Stomach (tissue), 19 donors: ENCODE data around the gene ISCA2. TPM values are rescaled to one million over a fixed set of nuclear protein-coding genes. Genes with fewer than 3 reads are reported as not detected.
"Not testable (repeated sequence)": the region's sequence is repeated elsewhere in the genome, so short reads cannot be mapped to it uniquely, and the experiment has no call there.

ENCODE experiments used
- DNase-seq, 2 donors: peaks; one replicate each; pipeline versions ENCODE4 v3.0.0 to v3.0.0-alpha.2; 2013 to 2019
- H3K27ac ChIP-seq, 5 donors: fragments of 200-600 bp in 4 of 5; sonication (generic) in 4 of 5; one replicate each; pipeline ENCODE4 v1.5.1; 2013 to 2019; ENCODE audit warnings: mild to moderate bottlenecking in 1 of 5, moderate library complexity in 1 of 5
- H3K27me3 ChIP-seq, 3 donors: fragments of 200-600 bp; sonication (generic); one replicate each; pipeline ENCODE4 v1.5.1; 2017 to 2019; ENCODE audit warnings: mixed run types in 1 of 3
- H3K36me3 ChIP-seq, 4 donors: fragments of 200-600 bp; sonication (generic); 1 replicate in 3 of 4; 2 replicates in 1 of 4; pipeline ENCODE4 v1.5.1; 2016 to 2019
- H3K4me1 ChIP-seq, 4 donors: fragments of 200-600 bp; sonication (generic); one replicate each; pipeline ENCODE4 v1.5.1; 2016 to 2019
- H3K4me3 ChIP-seq, 4 donors: fragments of 200-600 bp; sonication (generic) in 3 of 4; one replicate each; pipeline ENCODE4 v1.5.1; 2016 to 2019; ENCODE audit warnings: mild to moderate bottlenecking in 1 of 4
- H3K9me3 ChIP-seq, 4 donors: fragments of 200-600 bp; sonication (generic); one replicate each; pipeline ENCODE4 v1.5.1; 2016 to 2019
- EP300 ChIP-seq: sonication (generic); formaldehyde crosslinking; IDR thresholded peaks from one replicate; pipeline ENCODE4 v1.6.1; 2017; ENCODE audit warnings: antibody characterized with exemption
- POLR2A ChIP-seq, 4 donors: fragments of 450-650 bp; IDR thresholded peaks; one replicate each; pipeline ENCODE4 v1.6.1; 2016; ENCODE audit warnings: antibody characterized with exemption in 4 of 4, control low read depth in 2 of 4, mild to moderate bottlenecking in 1 of 4, moderate library complexity in 1 of 4
- POLR2AphosphoS5 ChIP-seq, 3 donors: sonication (generic); formaldehyde crosslinking; IDR thresholded peaks; one replicate each; pipeline ENCODE4 v1.6.1; 2016; ENCODE audit warnings: antibody characterized with exemption in 3 of 3
- WGBS, 5 donors: extraction: QIAGEN DNeasy Blood & Tissue Kit in 3 of 5; methylation state at CpG; one replicate each; pipeline versions ENCODE4 v1.1.5 to v1.1.7; 2013 to 2018; 5-methylcytosine and 5-hydroxymethylcytosine counted together
- intact Hi-C: fragments of 100-400 bp; cut with DNase I; formaldehyde crosslinking; loops from one replicate; pipeline ENCODE4 v1.15.1; 2023; ENCODE audit warnings: low total_unique reads
- long read RNA-seq, 10 donors: transcript quantifications; one replicate each; lab custom pipeline, GENCODE V29; 2026
- polyA plus RNA-seq, 3 donors: library from polyadenylated mRNA; stranded (reverse); fragments of 200-250 nt; gene quantifications; one replicate each; pipeline ENCODE4 v1.2.3, GENCODE V29; 2013
- total RNA-seq, 5 donors: library from RNA; depleted of rRNA; stranded (reverse); fragments of >200 nt; gene quantifications; one replicate each; pipeline versions ENCODE4 v1.1.0 to v1.2.3, GENCODE V29; 2014 to 2016
- TF ChIP-seq, protein P1 (sequence below), 7 experiments: fragments of 450-650 bp in 4 of 7; fragments of 200-600 bp in 3 of 7; sonication (generic) in 3 of 7; IDR thresholded peaks; one replicate each; pipeline ENCODE4 v1.5.1; 2016 to 2019; ENCODE audit warnings: antibody characterized with exemption in 7 of 7, control low read depth in 2 of 7, mild to moderate bottlenecking in 1 of 7
- donor health status: healthy with polysubstance abuse.
- donor health status: Bipolar disorder and iron deficiency.
- donor health status: healthy.

Gene ISCA2, protein sequence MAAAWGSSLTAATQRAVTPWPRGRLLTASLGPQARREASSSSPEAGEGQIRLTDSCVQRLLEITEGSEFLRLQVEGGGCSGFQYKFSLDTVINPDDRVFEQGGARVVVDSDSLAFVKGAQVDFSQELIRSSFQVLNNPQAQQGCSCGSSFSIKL
- total RNA-seq: 10 to 100 TPM in 3 of 5 donors, not detected in 2; 15.2 to 34.3 (median 27.2) TPM
- 10 to 100 TPM; 22.1 to 31.9 (median 22.8) TPM for polyA plus RNA-seq
- long read RNA-seq, donor 1, transcript ISCA2-204 (4 exons, 2,626 nt): major isoform, 5 of 5 reads
- long read RNA-seq, donor 1, partial matches to known transcripts: 0 of 5 reads
- long read RNA-seq, donor 1, other reads (novel, unspliced or antisense): 0 of 5 reads
- long read RNA-seq, donor 2, transcript ISCA2-204 (4 exons, 2,626 nt): major isoform, 16 of 17 reads
- long read RNA-seq, donor 2, partial matches to known transcripts: 0 of 17 reads
- long read RNA-seq, donor 2, other reads (novel, unspliced or antisense): 0 of 17 reads
- long read RNA-seq, donor 3, transcript ISCA2-204 (4 exons, 2,626 nt): major isoform, 10 of 11 reads
- long read RNA-seq, donor 3, partial matches to known transcripts: 0 of 11 reads
- long read RNA-seq, donor 3, other reads (novel, unspliced or antisense): 0 of 11 reads
- long read RNA-seq, donor 4, partial matches to known transcripts: 0 of 2 reads
- long read RNA-seq, donor 4, other reads (novel, unspliced or antisense): 0 of 2 reads
- long read RNA-seq, donor 5, transcript ISCA2-204 (4 exons, 2,626 nt): major isoform, 12 of 12 reads
- long read RNA-seq, donor 5, partial matches to known transcripts: 0 of 12 reads
- long read RNA-seq, donor 5, other reads (novel, unspliced or antisense): 0 of 12 reads
- long read RNA-seq, donor 6, transcript ISCA2-204 (4 exons, 2,626 nt): major isoform, 50 of 53 reads
- long read RNA-seq, donor 6, partial matches to known transcripts: 0 of 53 reads
- long read RNA-seq, donor 6, other reads (novel, unspliced or antisense): 0 of 53 reads
- long read RNA-seq, donor 7, transcript ISCA2-204 (4 exons, 2,626 nt): major isoform, 18 of 21 reads
- long read RNA-seq, donor 7, partial matches to known transcripts: 0 of 21 reads
- long read RNA-seq, donor 7, other reads (novel, unspliced or antisense): 0 of 21 reads
- long read RNA-seq, donor 8, transcript ISCA2-204 (4 exons, 2,626 nt): major isoform, 16 of 17 reads
- long read RNA-seq, donor 8, partial matches to known transcripts: 0 of 17 reads
- long read RNA-seq, donor 8, other reads (novel, unspliced or antisense): 0 of 17 reads
- long read RNA-seq, donor 9, transcript ISCA2-204 (4 exons, 2,626 nt): major isoform, 5 of 5 reads
- long read RNA-seq, donor 9, partial matches to known transcripts: 0 of 5 reads
- long read RNA-seq, donor 9, other reads (novel, unspliced or antisense): 0 of 5 reads
- long read RNA-seq, donor 10, transcript ISCA2-204 (4 exons, 2,626 nt): major isoform, 7 of 7 reads
- long read RNA-seq, donor 10, partial matches to known transcripts: 0 of 7 reads
- long read RNA-seq, donor 10, other reads (novel, unspliced or antisense): 0 of 7 reads

- Histone ChIP-seq H3K27ac (peak within 1 kb of the TSS; percentile 81 to 96 (median 93)), H3K27me3 (no peaks in the 10 kb centered on the region), H3K9me3 (no peaks in the 10 kb centered on the region), H3K36me3 (peaks cover 0 to 20% (median 8%) of the 10 kb centered on the region in 4 donors), H3K4me1 (peaks cover 20 to 59% (median 36%) of the 10 kb centered on the region in 4 donors), H3K4me3 (peak within 1 kb of the TSS; percentile 81 to 93 (median 88))
- peak; percentile 100 for DNase-seq
- TF ChIP-seq POLR2AphosphoS5 (IDR thresholded peaks at IDR 0.05): peak; percentile 25 to 68 (median 54)
- TF ChIP-seq, protein P1, sequence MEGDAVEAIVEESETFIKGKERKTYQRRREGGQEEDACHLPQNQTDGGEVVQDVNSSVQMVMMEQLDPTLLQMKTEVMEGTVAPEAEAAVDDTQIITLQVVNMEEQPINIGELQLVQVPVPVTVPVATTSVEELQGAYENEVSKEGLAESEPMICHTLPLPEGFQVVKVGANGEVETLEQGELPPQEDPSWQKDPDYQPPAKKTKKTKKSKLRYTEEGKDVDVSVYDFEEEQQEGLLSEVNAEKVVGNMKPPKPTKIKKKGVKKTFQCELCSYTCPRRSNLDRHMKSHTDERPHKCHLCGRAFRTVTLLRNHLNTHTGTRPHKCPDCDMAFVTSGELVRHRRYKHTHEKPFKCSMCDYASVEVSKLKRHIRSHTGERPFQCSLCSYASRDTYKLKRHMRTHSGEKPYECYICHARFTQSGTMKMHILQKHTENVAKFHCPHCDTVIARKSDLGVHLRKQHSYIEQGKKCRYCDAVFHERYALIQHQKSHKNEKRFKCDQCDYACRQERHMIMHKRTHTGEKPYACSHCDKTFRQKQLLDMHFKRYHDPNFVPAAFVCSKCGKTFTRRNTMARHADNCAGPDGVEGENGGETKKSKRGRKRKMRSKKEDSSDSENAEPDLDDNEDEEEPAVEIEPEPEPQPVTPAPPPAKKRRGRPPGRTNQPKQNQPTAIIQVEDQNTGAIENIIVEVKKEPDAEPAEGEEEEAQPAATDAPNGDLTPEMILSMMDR (IDR thresholded peaks at IDR 0.05): no peak
- intact Hi-C loops: no loop called here
- WGBS, 5 donors: 0 to 1% (median 1%) methylated on average over 23 to 73 of the region's 73 CpGs
Observed at GRCh38 chr14:74493343-74494261, at the start of gene ISCA2. Gene ISCA2 (plus strand): TSS chr14:74493765. CDS start chr14:74493775, 10 bp downstream.

GRCh38 chr14:74444866-74445265 lies 48.7 kb upstream of the ISCA2 start:
- H3K9me3 ChIP-seq: no peaks in the 10 kb centered on the region
- no peaks in the 10 kb centered on the region for H3K4me1 ChIP-seq
- TF ChIP-seq EP300 (no peak), POLR2AphosphoS5 (IDR thresholded peaks at IDR 0.05) (no peak), POLR2A (IDR thresholded peaks at IDR 0.05) (no peak)
- TF ChIP-seq, protein P1 (IDR thresholded peaks at IDR 0.05): no peak
- intact Hi-C loops: no loop called here
- WGBS, 5 donors: 20 to 47% (median 21%) methylated on average over 3 of the region's 3 CpGs
- no peak for DNase-seq
- no peak overlapping the region for H3K4me3 ChIP-seq
- H3K36me3 ChIP-seq: no peaks in the 10 kb centered on the region
- H3K27me3 ChIP-seq: no peaks in the 10 kb centered on the region
- H3K27ac ChIP-seq: no peak overlapping the region

DNA sequence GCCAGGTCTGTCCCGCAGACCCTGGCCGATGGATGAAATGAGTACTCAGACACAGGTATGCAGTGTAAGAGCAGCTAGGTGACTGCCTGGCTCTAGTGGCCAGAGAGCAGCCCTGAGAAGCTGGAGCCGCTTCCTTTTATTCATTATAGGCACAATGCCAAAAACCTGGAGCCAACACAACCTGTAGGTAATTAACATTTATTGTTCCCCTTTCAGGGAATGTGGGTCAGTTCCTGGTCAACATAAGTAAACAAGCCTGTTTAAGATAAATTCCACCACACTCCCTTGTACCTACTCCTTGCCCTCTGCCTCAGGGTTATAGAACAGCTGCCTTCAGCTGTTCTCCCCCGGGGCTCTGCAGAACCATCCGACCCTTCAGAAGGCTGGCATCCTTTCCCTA lies 39.2 kb upstream of the ISCA2 start:
- H3K27ac ChIP-seq, H3K4me3 ChIP-seq, H3K4me1 ChIP-seq, H3K36me3 ChIP-seq, intact Hi-C loops, H3K9me3 ChIP-seq, DNase-seq: not testable (repeated sequence)
- H3K27me3 ChIP-seq: peaks cover 0 to 12% (median 0%) of the 10 kb centered on the region in 3 donors
- whole genome bisulfite sequencing, 5 donors: 57 to 67% (median 60%) methylated on average over 5 of the region's 5 CpGs
